ENCODE data around the gene SPDEF.

GRCh38 chr6:34574647-34575293, 18.6 kb upstream of the SPDEF start:
- TF ChIP-seq CTCF (IDR thresholded peaks at IDR 0.05) (no peak), EP300 (IDR thresholded peaks at IDR 0.05) (no peak), POLR2A (IDR thresholded peaks at IDR 0.05) (no peak)

Measured in sigmoid colon (tissue), 4 donors.